Heart left ventricle (tissue), 16 donors: ENCODE results near the gene PSORS1C1. TPM values are rescaled to one million over a fixed set of nuclear protein-coding genes. Genes with fewer than 3 reads are reported as not detected.

Experiments
- ATAC-seq, 4 donors: fragments of 200-7000 bp; cut with Tn5 transposase; one replicate each; pipeline ENCODE4 v1.9.1; 2020 to 2022; ENCODE audit warnings: moderate library complexity in 4 of 4, mild to moderate bottlenecking in 3 of 4, moderate number of reproducible peaks in 1 of 4
- DNase-seq, 5 donors: peaks; one replicate each; pipeline ENCODE4 v3.0.0-alpha.2; 2020
- H3K27ac ChIP-seq, 12 donors: fragments of 200-600 bp; sonication (generic) in 4 of 12; one replicate each; pipeline versions ENCODE4 v1.5.0 to v1.8.0; 2016 to 2022; ENCODE audit warnings: mild to moderate bottlenecking in 2 of 12
- H3K27me3 ChIP-seq, 9 donors: fragments of 200-600 bp; sonication (generic) in 2 of 9; one replicate each; pipeline versions ENCODE4 v1.5.1 to v1.8.0; 2016 to 2022; ENCODE audit warnings: mild to moderate bottlenecking in 3 of 9
- H3K36me3 ChIP-seq, 9 donors: fragments of 200-600 bp; sonication (generic) in 2 of 9; one replicate each; pipeline versions ENCODE4 v1.5.0 to v1.8.0; 2018 to 2022; ENCODE audit warnings: mild to moderate bottlenecking in 2 of 9
- H3K4me1 ChIP-seq, 12 donors: fragments of 200-600 bp; sonication (generic) in 4 of 12; one replicate each; pipeline versions ENCODE4 v1.5.0 to v1.8.0; 2016 to 2022; ENCODE audit warnings: mild to moderate bottlenecking in 3 of 12
- H3K4me3 ChIP-seq, 12 donors: fragments of 200-600 bp; sonication (generic) in 4 of 12; one replicate each; pipeline versions ENCODE4 v1.5.0 to v1.8.0; 2017 to 2022; ENCODE audit warnings: mild to moderate bottlenecking in 9 of 12, moderate library complexity in 4 of 12
- H3K9me3 ChIP-seq, 12 donors: fragments of 200-600 bp; sonication (generic) in 4 of 12; one replicate each; pipeline versions ENCODE4 v1.5.0 to v1.8.0; 2016 to 2022; ENCODE audit warnings: mild to moderate bottlenecking in 1 of 12
- POLR2A ChIP-seq, 2 donors: fragments of 450-650 bp; IDR thresholded peaks; one replicate each; pipeline ENCODE4 v1.6.1; 2017; ENCODE audit warnings: antibody characterized with exemption in 2 of 2, mild to moderate bottlenecking in 2 of 2, moderate library complexity in 2 of 2
- WGBS, 4 donors: extraction: QIAGEN DNeasy Blood & Tissue Kit in 2 of 4; methylation state at CpG; one replicate each; pipeline versions ENCODE4 v1.1.5 to v1.1.7; 2013 to 2018; 5-methylcytosine and 5-hydroxymethylcytosine counted together
- intact Hi-C, 10 donors: fragments of 100-400 bp; cut with DNase I; formaldehyde crosslinking; loops; one replicate each; pipeline versions ENCODE4 v1.11.1 to v1.14.2; 2022
- polyA plus RNA-seq, 2 donors: library from polyadenylated mRNA; stranded (reverse); fragments of 200-250 nt; gene quantifications; one replicate each; pipeline ENCODE4 v1.2.3, GENCODE V29; 2013
- total RNA-seq, 9 donors: library from RNA; depleted of rRNA in 2 of 9; stranded (reverse); fragments of >200 nt in 2 of 9; fragmentation: NEBNext Ultra II Directional in 3 of 9; extraction: Animal tissue kit (Norgen Biotek cat#: 25700) in 3 of 9; gene quantifications; one replicate each; pipeline versions ENCODE4 v1.1.0 to v1.2.4, GENCODE V29; 2016 to 2023
- TF ChIP-seq, protein P1 (sequence below), 12 donors: fragments of 200-600 bp; sonication (generic) in 4 of 12; IDR thresholded peaks; one replicate each; pipeline versions ENCODE4 v1.5.0 to v1.8.0; 2018 to 2022; ENCODE audit warnings: antibody characterized with exemption in 12 of 12, mild to moderate bottlenecking in 5 of 12
- donor health status: ischemic (EF 13 %, LVEDD 7.1; RV severe dilation, severe dysfunction).
- donor health status: healthy with polysubstance abuse.
- donor health status: DM: no; HTN: yes; CAD: no.
- donor health status: DM: no; HTN: no; CAD: no.
- donor health status: ischemic (EF 25% LVEDD 6.9; RV normal size, moderate dysfunction).
- donor health status: ischemic (EF 25% LVEDD 5.7; RV mildly dilated, moderate dysfunction).
- donor health status: healthy.
- donor health status: DM: yes; HTN: yes; CAD: no.
- donor health status: ischemic (EF 35%, LVEDD 5.7; RV mildly dilated, moderate dysfunction).
- donor health status: nonischemic (EF 11% LVEDD 7.7; RV severe dilation, severe dysfunction).
- donor health status: DM: yes; HTN: yes; CAD: no.
- donor health status: PGD.
- donor health status: ischemic (EF 29% LVEDD 5.4; RV normal size, mild dysfunction).
- donor health status: nonischemic (EF 23%, LVEDD 6.1; RV moderate dilation, normal function).

PSORS1C1 gene
- total and polyA plus RNA-seq, 11 donors = 0.37 to 5.8 (median 2.9) TPM

GRCh38 chr6:31096215-31096614 lies 18.4 kb upstream of the PSORS1C1 start:
- Histone ChIP-seq H3K27ac (no peak overlapping the region), H3K4me1 (peaks cover 0 to 20% (median 7%) of the 10 kb centered on the region in 12 donors), H3K27me3 (no peaks in the 10 kb centered on the region), H3K9me3 (no peaks in the 10 kb centered on the region), H3K36me3 (no peaks in the 10 kb centered on the region), H3K4me3 (no peak overlapping the region)
- no peak for ATAC-seq
- intact Hi-C loops = no loop called here
- DNase-seq = no peak
- WGBS, 4 donors = 71 to 78% (median 74%) methylated on average over 3 of the region's 3 CpGs
- TF ChIP-seq, protein P1, sequence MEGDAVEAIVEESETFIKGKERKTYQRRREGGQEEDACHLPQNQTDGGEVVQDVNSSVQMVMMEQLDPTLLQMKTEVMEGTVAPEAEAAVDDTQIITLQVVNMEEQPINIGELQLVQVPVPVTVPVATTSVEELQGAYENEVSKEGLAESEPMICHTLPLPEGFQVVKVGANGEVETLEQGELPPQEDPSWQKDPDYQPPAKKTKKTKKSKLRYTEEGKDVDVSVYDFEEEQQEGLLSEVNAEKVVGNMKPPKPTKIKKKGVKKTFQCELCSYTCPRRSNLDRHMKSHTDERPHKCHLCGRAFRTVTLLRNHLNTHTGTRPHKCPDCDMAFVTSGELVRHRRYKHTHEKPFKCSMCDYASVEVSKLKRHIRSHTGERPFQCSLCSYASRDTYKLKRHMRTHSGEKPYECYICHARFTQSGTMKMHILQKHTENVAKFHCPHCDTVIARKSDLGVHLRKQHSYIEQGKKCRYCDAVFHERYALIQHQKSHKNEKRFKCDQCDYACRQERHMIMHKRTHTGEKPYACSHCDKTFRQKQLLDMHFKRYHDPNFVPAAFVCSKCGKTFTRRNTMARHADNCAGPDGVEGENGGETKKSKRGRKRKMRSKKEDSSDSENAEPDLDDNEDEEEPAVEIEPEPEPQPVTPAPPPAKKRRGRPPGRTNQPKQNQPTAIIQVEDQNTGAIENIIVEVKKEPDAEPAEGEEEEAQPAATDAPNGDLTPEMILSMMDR (IDR thresholded peaks at IDR 0.05) = no peak

- no peak for DNase-seq
- Histone ChIP-seq H3K4me1 (peaks cover 0 to 20% (median 7%) of the 10 kb centered on the region in 12 donors), H3K27ac (no peak overlapping the region), H3K36me3 (no peaks in the 10 kb centered on the region), H3K9me3 (no peaks in the 10 kb centered on the region), H3K27me3 (no peaks in the 10 kb centered on the region), H3K4me3 (no peak overlapping the region)
- 80 to 90% (median 85%) methylated on average over 5 of the region's 5 CpGs for WGBS, 4 donors
- no peak for TF ChIP-seq POLR2A (IDR thresholded peaks at IDR 0.05)
- TF ChIP-seq, protein P1 (IDR thresholded peaks at IDR 0.05) = no peak
- no peak for ATAC-seq
- intact Hi-C loops = no loop called here
These were observed 17.9 kb upstream of the PSORS1C1 start for GRCh38 chr6:31096656-31097055.

DNA sequence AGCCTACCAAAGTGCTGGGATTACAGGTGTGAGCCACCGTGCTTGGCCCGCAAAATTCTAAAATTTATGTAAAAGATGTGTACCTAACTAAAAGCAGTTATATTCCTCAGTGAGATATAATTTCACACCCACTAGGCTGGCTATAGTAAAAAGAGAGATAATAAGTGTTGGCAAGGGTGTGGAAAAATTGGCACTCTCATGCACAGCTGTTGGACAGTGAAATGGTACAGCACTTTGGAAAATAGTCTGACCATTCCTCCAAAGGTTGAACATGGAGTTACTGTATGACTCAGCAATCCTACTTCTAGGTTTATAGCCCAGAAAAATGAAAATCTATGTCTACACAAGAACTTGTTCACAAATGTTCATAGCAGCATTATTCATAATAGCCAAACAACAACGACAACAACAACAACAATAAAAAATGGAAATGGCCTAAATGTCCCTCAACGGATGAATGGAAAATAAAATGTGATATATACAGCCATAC lies 16.1 kb upstream of the PSORS1C1 start:
- ATAC-seq = no peak

GRCh38 chr6:31103136-31103535 lies 11.5 kb upstream of the PSORS1C1 start:
- DNase-seq (no peak), ATAC-seq (no peak)
- WGBS, 4 donors = 89 to 99% (median 96%) methylated on average over 2 of the region's 2 CpGs
- H3K27ac ChIP-seq = no peak overlapping the region
- H3K9me3 ChIP-seq = no peaks in the 10 kb centered on the region
- no peaks in the 10 kb centered on the region for H3K27me3 ChIP-seq
- H3K36me3 ChIP-seq = no peaks in the 10 kb centered on the region
- H3K4me3 ChIP-seq = no peak overlapping the region
- intact Hi-C loops = no loop called here
- TF ChIP-seq, protein P1 (IDR thresholded peaks at IDR 0.05) = no peak
- no peaks in the 10 kb centered on the region for H3K4me1 ChIP-seq

More for the DNA sequence above, 16.1 kb upstream of the PSORS1C1 start:
- H3K9me3 ChIP-seq = no peaks in the 10 kb centered on the region
- intact Hi-C loops = no loop called here
- H3K4me1 ChIP-seq = peaks cover 0 to 16% (median 7%) of the 10 kb centered on the region in 12 donors
- no peaks in the 10 kb centered on the region for H3K27me3 ChIP-seq
- no peak overlapping the region for H3K27ac ChIP-seq
- no peak overlapping the region for H3K4me3 ChIP-seq
- TF ChIP-seq, protein P1 (IDR thresholded peaks at IDR 0.05) = no peak
- TF ChIP-seq POLR2A (IDR thresholded peaks at IDR 0.05) = no peak
- DNase-seq = no peak
- 84 to 97% (median 94%) methylated on average over 4 of the region's 4 CpGs for WGBS, 4 donors
- no peaks in the 10 kb centered on the region for H3K36me3 ChIP-seq
